Caki2 (cell line): Measurements from ENCODE around the gene PRRG2. TPM values are rescaled to one million over a fixed set of nuclear protein-coding genes. Genes with fewer than 3 reads are reported as not detected.

Source experiments
- DNase-seq: peaks from one replicate; pipeline ENCODE4 v3.0.0-alpha.2; 2015; ENCODE audit warnings: low read depth
- in situ Hi-C: cut with HindIII; loops from 2 replicates; pipeline ENCODE4 v1.10.0; 2016; ENCODE audit warnings: low sequenced_read_pairs, low pct_unique_long_range_greater_than_20kb, mixed read lengths
- total RNA-seq: library from RNA; depleted of rRNA; stranded (reverse); fragments of >200 nt; shearing (Covaris generic); gene quantifications from 2 replicates; pipeline ENCODE4 v1.2.3, GENCODE V29; 2014; ENCODE audit warnings: low replicate concordance; rRNA removed

PRRG2 gene
- 9.5 TPM in 1 of 2 replicates, not detected in the other for total RNA-seq

GRCh38 chr19:49581007-49581508 lies at the start of gene PRRG2:
TSS of gene PRRG2 (plus strand) at chr19:49581316. CDS start at chr19:49583220, 1,904 bp downstream.
- DNase-seq, result no peak
- in situ Hi-C loops, result no loop called here

GRCh38 chr19:49533551-49534488 lies 47.3 kb upstream of the PRRG2 start:
- in situ Hi-C loops, result no loop called here
- no peak for DNase-seq

- in situ Hi-C loops, result no loop called here
- no peak for DNase-seq
These were observed 46.3 kb upstream of the PRRG2 start for GRCh38 chr19:49534632-49535385.

- DNase-seq, result no peak
- in situ Hi-C loops, result no loop called here
These were observed 44.1 kb upstream of the PRRG2 start for GRCh38 chr19:49536921-49537462.

- in situ Hi-C loops, result no loop called here
- no peak for DNase-seq
These were observed 42.5 kb upstream of the PRRG2 start for GRCh38 chr19:49538643-49539042.

GRCh38 chr19:49539192-49539952 lies 41.7 kb upstream of the PRRG2 start:
- in situ Hi-C loops, result no loop called here
- DNase-seq, result no peak

GRCh38 chr19:49541914-49542313 lies 39.2 kb upstream of the PRRG2 start:
- in situ Hi-C loops, result no loop called here
- DNase-seq, result no peak

- in situ Hi-C loops, result no loop called here
- no peak for DNase-seq
These were observed 38.7 kb upstream of the PRRG2 start for GRCh38 chr19:49542446-49542845.

- in situ Hi-C loops, result no loop called here
These were observed 38.1 kb upstream of the PRRG2 start for GRCh38 chr19:49543032-49543431.

GRCh38 chr19:49544154-49544553 lies 37.0 kb upstream of the PRRG2 start:
- no peak for DNase-seq
- in situ Hi-C loops, result no loop called here

More at GRCh38 chr19:49543032-49543431, 38.1 kb upstream of the PRRG2 start:
- no peak for DNase-seq

GRCh38 chr19:49546825-49547565 lies 34.1 kb upstream of the PRRG2 start:
- in situ Hi-C loops, result no loop called here
- DNase-seq, result peak; percentile 84

GRCh38 chr19:49549045-49549444 lies 32.1 kb upstream of the PRRG2 start:
- no peak for DNase-seq
- in situ Hi-C loops, result no loop called here

- DNase-seq, result no peak
- in situ Hi-C loops, result no loop called here
These were observed 29.6 kb upstream of the PRRG2 start for GRCh38 chr19:49551531-49551930.

GRCh38 chr19:49552749-49553148 lies 28.4 kb upstream of the PRRG2 start:
- no peak for DNase-seq
- in situ Hi-C loops, result no loop called here

GRCh38 chr19:49553451-49554271 lies 27.5 kb upstream of the PRRG2 start:
- in situ Hi-C loops, result no loop called here
- DNase-seq, result no peak

GRCh38 chr19:49554701-49555181 lies 26.4 kb upstream of the PRRG2 start:
- in situ Hi-C loops, result no loop called here
- no peak for DNase-seq
